Measurements from ENCODE around the gene CEND1.

- TF ChIP-seq TAF1 (IDR thresholded peaks at IDR 0.05; ENCODE audit: low read depth) (no peak), SMC3 (conservative IDR thresholded peaks at IDR 0.05; ENCODE audit: poor library complexity) (no peak), EZH2 (IDR thresholded peaks at IDR 0.05; ENCODE audit: borderline replicate concordance, insufficient read depth, low read length, poor library complexity, severe bottlenecking) (no peak), REST (IDR thresholded peaks at IDR 0.05; ENCODE audit: borderline replicate concordance) (no peak), CTCF (IDR thresholded peaks at IDR 0.05; ENCODE audit: poor library complexity, severe bottlenecking) (no peak), POLR2AphosphoS5 (IDR thresholded peaks at IDR 0.05) (no peak), RAD21 (conservative IDR thresholded peaks at IDR 0.05) (no peak), EP300 (conservative IDR thresholded peaks at IDR 0.05; ENCODE audit: poor library complexity, severe bottlenecking) (no peak), MXI1 (conservative IDR thresholded peaks at IDR 0.05; ENCODE audit: poor library complexity, severe bottlenecking) (no peak)
Observed at GRCh38 chr11:829176-829846, 39.4 kb upstream of the CEND1 start.
